IPS-15b (cell line): ENCODE measurements around the gene GRK6.

Experiments
- H3K27me3 ChIP-seq: one replicate; pipeline ENCODE4 v1.6.1; 2013; ENCODE audit warnings: low read length; ENCODE audit not compliant: control insufficient read depth, insufficient read depth
- H3K36me3 ChIP-seq: one replicate; pipeline ENCODE4 v1.6.1; 2013; ENCODE audit warnings: low read length; ENCODE audit not compliant: control insufficient read depth, insufficient read depth
- H3K4me1 ChIP-seq: one replicate; pipeline ENCODE4 v1.6.1; 2013; ENCODE audit warnings: mild to moderate bottlenecking, low read length; ENCODE audit not compliant: control insufficient read depth, insufficient read depth
- H3K4me3 ChIP-seq: one replicate; pipeline ENCODE4 v1.5.1; 2013; ENCODE audit warnings: low read depth, low read length
- H3K9ac ChIP-seq: one replicate; pipeline ENCODE4 v1.6.1; 2013; ENCODE audit warnings: low read depth, mild to moderate bottlenecking, low read length
- H3K9me3 ChIP-seq: one replicate; pipeline ENCODE4 v1.6.1; 2013; ENCODE audit warnings: mild to moderate bottlenecking, low read length; ENCODE audit not compliant: control insufficient read depth, insufficient read depth

The GRK6 gene

DNA sequence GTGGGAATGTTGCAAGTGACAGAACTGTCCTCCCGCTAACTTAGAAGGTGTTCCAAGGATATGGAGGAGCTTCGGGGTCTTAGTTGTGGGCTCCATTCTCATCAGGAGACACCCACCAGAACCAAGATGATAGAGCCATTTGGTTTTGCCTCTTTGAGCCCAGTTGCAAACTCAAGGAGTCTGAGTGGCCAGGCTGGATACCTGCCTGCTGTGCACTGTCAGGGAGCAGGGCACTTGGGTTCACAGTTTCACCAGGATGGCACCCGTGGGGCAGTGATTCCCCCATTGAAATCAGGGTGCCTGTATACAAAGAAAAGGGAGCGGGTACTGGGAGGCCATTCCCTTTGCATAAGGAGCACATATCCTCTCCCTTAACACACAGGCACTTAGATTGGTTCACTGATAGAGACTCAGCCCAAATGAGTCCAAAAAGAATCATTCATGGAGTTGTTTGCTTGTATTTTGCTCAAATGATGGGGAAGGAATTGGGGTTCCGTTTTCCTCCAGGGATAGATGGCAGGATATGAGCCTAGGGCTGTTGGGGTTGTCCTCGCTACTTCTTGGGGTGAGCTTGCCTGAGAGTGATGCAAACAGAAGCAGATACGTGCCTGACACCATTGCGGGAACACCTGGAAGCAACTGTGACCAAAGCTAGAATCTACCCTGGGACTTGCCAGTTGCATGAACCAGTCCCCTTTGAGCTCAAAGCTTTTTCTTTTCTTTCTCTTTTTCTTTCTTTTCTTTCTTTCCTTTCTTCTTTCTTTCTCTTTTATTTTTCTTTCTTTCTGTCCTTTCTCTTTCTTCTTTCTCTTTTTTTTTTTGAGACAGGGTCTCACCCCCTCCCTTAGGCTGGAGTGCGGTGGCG is 18.8 kb downstream of the GRK6 start:
- peaks cover 14% of the 10 kb centered on the region for H3K36me3 ChIP-seq
- no peak overlapping the region for H3K4me3 ChIP-seq
- no peaks in the 10 kb centered on the region for H3K9me3 ChIP-seq
- H3K27me3 ChIP-seq = peaks cover 10% of the 10 kb centered on the region
- H3K4me1 ChIP-seq = peaks cover 14% of the 10 kb centered on the region
- H3K9ac ChIP-seq = peak overlapping the region; percentile 60

DNA sequence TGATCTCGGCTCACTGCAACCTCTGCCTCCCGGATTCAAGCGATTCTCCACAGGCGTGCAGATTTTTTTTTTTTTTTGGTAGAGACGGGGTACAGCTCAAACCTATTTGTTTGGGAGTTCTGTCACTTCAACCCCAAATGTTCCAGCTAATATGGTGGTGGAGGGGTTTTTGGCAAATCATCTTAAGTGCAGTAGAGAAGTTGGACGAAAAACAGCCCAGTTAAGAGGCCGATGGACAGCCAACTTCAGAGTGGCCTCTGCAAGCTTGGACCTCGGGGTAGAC is 19.4 kb downstream of the GRK6 start:
- Histone ChIP-seq H3K27me3 (peaks cover 10% of the 10 kb centered on the region), H3K4me3 (peak overlapping the region; percentile 82), H3K9ac (peak overlapping the region; percentile 79), H3K9me3 (no peaks in the 10 kb centered on the region), H3K4me1 (peaks cover 12% of the 10 kb centered on the region), H3K36me3 (peaks cover 9% of the 10 kb centered on the region)

DNA sequence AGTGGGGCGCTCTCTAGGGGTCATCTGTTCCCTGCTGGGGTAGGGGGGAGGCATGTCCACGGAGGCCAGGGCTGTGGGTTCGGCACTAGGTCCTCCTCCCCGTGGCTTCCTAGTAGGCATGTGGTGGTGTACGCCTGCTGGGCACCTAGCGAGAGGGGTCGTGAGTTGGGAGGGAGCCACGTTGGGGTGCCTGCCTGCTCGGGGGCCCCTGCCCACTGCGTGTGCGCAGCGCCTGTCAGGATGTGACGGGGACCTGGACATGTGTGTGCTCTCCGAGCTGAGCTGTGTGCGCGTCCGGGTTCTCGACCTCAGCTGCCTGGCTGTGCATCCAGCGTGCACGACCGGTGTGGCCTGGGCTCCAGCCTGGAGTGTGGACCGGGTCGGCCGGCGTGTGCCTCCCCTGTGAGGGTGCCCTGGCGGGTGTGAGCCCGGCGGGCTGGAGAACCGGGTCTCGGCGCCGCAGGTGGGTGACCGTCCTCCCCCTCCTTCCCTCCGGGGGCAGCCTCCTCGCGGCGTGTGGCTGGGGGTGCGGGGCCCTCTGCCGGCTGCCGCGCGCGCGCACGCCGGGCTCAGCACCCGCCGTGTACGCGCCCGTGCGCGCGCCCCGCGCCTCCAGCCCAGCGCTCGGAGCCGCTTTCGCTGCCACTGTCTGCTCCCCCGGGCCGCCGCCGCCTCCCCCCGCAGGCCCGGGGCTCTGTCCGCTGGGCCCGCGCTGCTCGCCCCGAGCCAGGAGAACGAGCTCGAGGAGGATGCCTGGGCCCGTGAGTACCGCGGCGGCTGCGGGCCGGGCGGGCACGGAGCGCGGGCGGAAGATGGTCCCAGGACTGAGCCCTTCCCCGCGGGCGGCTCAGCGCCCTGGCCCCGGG is 20.0 kb downstream of the GRK6 start, which contains the start of gene PRR7:
TSS of gene PRR7 (plus strand) at position 615 of the 866 bp plus-strand sequence. CDS start 8,254 bp downstream, outside the sequence.
- peaks cover 10% of the 10 kb centered on the region for H3K27me3 ChIP-seq
- H3K36me3 ChIP-seq = peaks cover 4% of the 10 kb centered on the region
- no peaks in the 10 kb centered on the region for H3K9me3 ChIP-seq
- peak within 1 kb of the TSS; percentile 82 for H3K4me3 ChIP-seq
- H3K9ac ChIP-seq = peak within 1 kb of the TSS; percentile 79
- H3K4me1 ChIP-seq = peaks cover 12% of the 10 kb centered on the region

DNA sequence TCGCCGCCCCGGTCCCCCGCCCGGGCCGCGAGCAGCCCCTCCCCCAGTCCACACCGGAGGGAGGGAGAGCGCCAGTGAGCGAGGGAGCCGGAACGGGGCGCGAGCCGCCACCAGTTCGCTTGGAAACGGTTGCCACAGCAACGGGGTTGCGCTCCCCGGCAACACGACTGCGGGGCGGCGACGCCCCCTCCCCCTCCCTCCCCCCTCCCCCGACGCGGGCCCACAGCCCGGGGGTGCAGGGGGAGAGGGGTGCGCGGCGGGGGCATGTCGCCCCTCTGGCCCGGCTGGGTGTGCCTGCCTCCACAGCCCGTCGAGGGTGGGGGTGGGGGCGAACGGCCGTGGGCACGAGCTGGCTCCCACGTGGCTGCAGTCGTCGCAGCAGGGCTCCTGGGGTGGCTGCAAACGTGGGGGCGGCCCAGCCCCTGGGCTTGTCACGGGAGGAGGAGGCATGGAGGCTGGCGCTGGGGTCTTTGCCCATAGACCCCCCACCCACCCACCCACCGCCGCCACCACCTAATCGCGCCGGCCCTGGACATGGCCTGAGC is 20.7 kb downstream of the GRK6 start:
- Histone ChIP-seq H3K4me1 (peaks cover 12% of the 10 kb centered on the region), H3K4me3 (peak overlapping the region; percentile 39), H3K9me3 (no peaks in the 10 kb centered on the region), H3K36me3 (peaks cover 2% of the 10 kb centered on the region), H3K27me3 (peaks cover 10% of the 10 kb centered on the region), H3K9ac (no peak overlapping the region)

DNA sequence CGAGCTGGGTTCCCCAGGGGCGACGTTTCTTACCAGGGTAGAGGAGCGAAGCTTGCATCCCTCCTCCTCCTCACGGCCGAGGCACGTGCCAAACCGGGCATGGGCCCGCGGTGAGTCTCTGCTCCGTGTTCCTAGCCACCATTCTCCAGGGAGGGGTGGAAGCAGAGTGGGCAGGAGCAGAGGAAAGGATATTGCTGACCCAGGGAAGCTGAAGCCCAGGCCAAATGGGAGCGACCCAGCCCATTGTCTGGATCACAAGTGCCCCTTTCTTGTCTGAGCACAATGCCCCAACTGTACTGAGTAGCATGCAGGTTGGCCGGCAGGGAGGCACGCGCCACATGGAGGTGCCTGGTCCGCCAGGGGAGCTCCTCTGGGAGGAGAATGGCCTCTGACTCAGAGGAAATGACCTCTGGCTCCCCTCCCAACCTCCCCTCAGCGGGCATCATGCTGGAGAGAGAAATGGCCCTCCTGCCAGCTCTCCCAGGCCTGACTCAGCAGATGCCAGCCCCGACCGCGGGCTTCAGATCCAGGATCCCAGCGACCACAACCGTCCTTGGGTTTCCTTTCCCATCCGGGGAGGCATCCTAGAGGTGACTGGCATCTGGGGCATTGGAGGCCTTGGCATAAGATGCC is 21.3 kb downstream of the GRK6 start:
- H3K27me3 ChIP-seq = peaks cover 12% of the 10 kb centered on the region
- H3K4me1 ChIP-seq = peaks cover 14% of the 10 kb centered on the region
- H3K9me3 ChIP-seq = no peaks in the 10 kb centered on the region
- H3K4me3 ChIP-seq = peak overlapping the region; percentile 39
- no peaks in the 10 kb centered on the region for H3K36me3 ChIP-seq
- H3K9ac ChIP-seq = no peak overlapping the region

- Histone ChIP-seq H3K36me3 (no peaks in the 10 kb centered on the region), H3K9ac (no peak overlapping the region), H3K9me3 (no peaks in the 10 kb centered on the region), H3K4me3 (peak overlapping the region; percentile 39), H3K27me3 (peaks cover 18% of the 10 kb centered on the region), H3K4me1 (peaks cover 16% of the 10 kb centered on the region)
These were observed 21.9 kb downstream of the GRK6 start for GRCh38 chr5:177448244-177448950.

- Histone ChIP-seq H3K9me3 (no peaks in the 10 kb centered on the region), H3K4me1 (peaks cover 19% of the 10 kb centered on the region), H3K27me3 (peaks cover 23% of the 10 kb centered on the region), H3K36me3 (no peaks in the 10 kb centered on the region), H3K4me3 (no peak overlapping the region), H3K9ac (peak overlapping the region; percentile 32)
These were observed 22.9 kb downstream of the GRK6 start for GRCh38 chr5:177449140-177450061.

- peaks cover 15% of the 10 kb centered on the region for H3K4me1 ChIP-seq
- H3K9me3 ChIP-seq = no peaks in the 10 kb centered on the region
- H3K9ac ChIP-seq = no peak overlapping the region
- peaks cover 18% of the 10 kb centered on the region for H3K27me3 ChIP-seq
- no peak overlapping the region for H3K4me3 ChIP-seq
- H3K36me3 ChIP-seq = no peaks in the 10 kb centered on the region
These were observed 24.4 kb downstream of the GRK6 start for GRCh38 chr5:177450667-177451424.

GRCh38 chr5:177452688-177453638 is 26.5 kb downstream of the GRK6 start:
- Histone ChIP-seq H3K4me1 (peaks cover 8% of the 10 kb centered on the region), H3K27me3 (peaks cover 15% of the 10 kb centered on the region), H3K36me3 (peaks cover 10% of the 10 kb centered on the region), H3K4me3 (no peak overlapping the region), H3K9me3 (no peaks in the 10 kb centered on the region), H3K9ac (no peak overlapping the region)
